Left lung (tissue), 10 donors: Measurements from ENCODE around the gene SECISBP2. TPM values are rescaled to one million over a fixed set of nuclear protein-coding genes. Genes with fewer than 3 reads are reported as not detected.

Source experiments
- ATAC-seq: fragments of 200-7000 bp; cut with Tn5 transposase; one replicate; pipeline ENCODE4 v1.9.1; 2020; ENCODE audit warnings: moderate library complexity
- DNase-seq, 4 donors: peaks; one replicate each; pipeline ENCODE4 v3.0.0-alpha.2; 2013 to 2020
- H3K27ac ChIP-seq, 2 donors: fragments of 200-600 bp; sonication (generic) in 1 of 2; one replicate each; pipeline versions ENCODE4 v1.5.0 to v1.8.0; 2020 to 2021
- H3K27me3 ChIP-seq, 2 donors: fragments of 200-600 bp; sonication (generic) in 1 of 2; one replicate each; pipeline versions ENCODE4 v1.5.0 to v1.8.0; 2020 to 2021
- H3K36me3 ChIP-seq, 2 donors: fragments of 200-600 bp; sonication (generic) in 1 of 2; one replicate each; pipeline versions ENCODE4 v1.5.0 to v1.8.0; 2020 to 2021
- H3K4me1 ChIP-seq, 2 donors: fragments of 200-600 bp; one replicate each; pipeline ENCODE4 v1.8.0; 2021
- H3K4me3 ChIP-seq, 2 donors: fragments of 200-600 bp; sonication (generic) in 1 of 2; one replicate each; pipeline versions ENCODE4 v1.5.0 to v1.8.0; 2020 to 2021; ENCODE audit warnings: mild to moderate bottlenecking in 1 of 2
- H3K9me3 ChIP-seq, 2 donors: fragments of 200-600 bp; sonication (generic) in 1 of 2; one replicate each; pipeline versions ENCODE4 v1.5.0 to v1.8.0; 2020 to 2021
- CTCF ChIP-seq, 2 donors: fragments of 200-600 bp; sonication (generic) in 1 of 2; IDR thresholded peaks; one replicate each; pipeline versions ENCODE4 v1.5.0 to v1.8.0; 2021; ENCODE audit warnings: antibody characterized with exemption in 2 of 2
- intact Hi-C, 2 donors: fragments of 100-400 bp; cut with DNase I; formaldehyde crosslinking; loops; one replicate each; pipeline versions ENCODE4 v1.11.2 to v1.14.2; 2022
- polyA plus RNA-seq, 6 donors: library from polyadenylated mRNA; unstranded; fragments of 120-200 nt; gene quantifications; one replicate each; pipeline ENCODE4 v1.2.1, GENCODE V29; 2013; ENCODE audit not compliant: insufficient read length in 6 of 6
- total RNA-seq, 2 donors: library from RNA; stranded (reverse); fragmentation: NEBNext Ultra II Directional; extraction: Animal tissue kit (Norgen Biotek cat#: 25700); gene quantifications; one replicate each; pipeline ENCODE4 v1.2.1, GENCODE V29; 2021
- donor health status: DM: no; HTN: yes; CAD: no.
- donor health status: DM: no; HTN: no; CAD: no.

SECISBP2 gene
- total and polyA plus RNA-seq, 8 donors, result 31.4 to 92.8 (median 89.3) TPM

- intact Hi-C loops, result no loop called here
- Histone ChIP-seq H3K9me3 (no peaks in the 10 kb centered on the region), H3K4me3 (no peak overlapping the region), H3K36me3 (peaks cover 0 to 55% of the 10 kb centered on the region in 2 donors), H3K4me1 (peaks cover 0 to 36% of the 10 kb centered on the region in 2 donors), H3K27ac (no peak overlapping the region), H3K27me3 (no peaks in the 10 kb centered on the region)
- no peak for ATAC-seq
- no peak for TF ChIP-seq CTCF (IDR thresholded peaks at IDR 0.05)
- no peak for DNase-seq
These were observed 7.4 kb downstream of the SECISBP2 start for GRCh38 chr9:89325733-89326132.

DNA sequence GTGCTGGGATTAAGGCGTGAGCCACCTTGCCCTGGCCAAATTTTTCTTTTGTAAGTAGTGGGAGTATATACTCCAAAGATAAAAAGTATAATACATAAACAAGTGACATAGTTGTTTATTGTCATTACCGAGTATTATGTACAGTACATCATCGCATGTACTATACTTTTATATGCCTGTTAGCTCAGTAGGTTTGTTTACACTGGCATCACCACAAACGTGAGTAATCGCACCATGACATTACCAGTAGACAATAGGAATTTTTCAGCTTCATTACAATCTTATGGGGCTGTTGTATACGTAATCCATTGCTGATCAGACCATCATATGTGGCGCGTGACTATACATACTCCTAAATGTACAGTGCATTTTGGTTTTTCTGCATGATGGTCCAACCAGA lies 9.8 kb downstream of the SECISBP2 start:
- Histone ChIP-seq H3K27ac (no peak overlapping the region), H3K36me3 (peaks cover 0 to 77% of the 10 kb centered on the region in 2 donors), H3K4me3 (no peak overlapping the region), H3K27me3 (no peaks in the 10 kb centered on the region), H3K4me1 (peaks cover 0 to 13% of the 10 kb centered on the region in 2 donors), H3K9me3 (no peaks in the 10 kb centered on the region)
- intact Hi-C loops, result no loop called here
- TF ChIP-seq CTCF (IDR thresholded peaks at IDR 0.05), result no peak
- DNase-seq, result no peak
- ATAC-seq, result no peak

DNA sequence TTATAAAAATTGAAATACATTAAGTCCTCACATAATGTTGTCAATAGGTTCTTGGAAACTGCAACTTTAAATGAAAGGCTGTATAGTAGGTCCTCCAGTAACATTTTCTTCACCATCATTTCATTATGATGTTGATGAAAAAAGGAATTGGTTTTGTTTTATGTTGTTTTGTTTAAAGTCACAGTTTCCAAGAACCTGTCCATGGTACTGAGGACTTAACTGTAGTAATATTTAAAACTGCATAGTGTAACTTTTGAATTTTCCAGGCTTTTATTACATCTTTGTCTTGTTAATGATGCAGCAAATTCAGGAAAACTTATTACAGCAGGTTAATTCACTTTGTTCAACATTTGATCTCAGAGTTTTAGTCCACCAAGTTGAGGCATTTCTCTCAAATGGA lies 11.6 kb downstream of the SECISBP2 start:
- Histone ChIP-seq H3K27me3 (no peaks in the 10 kb centered on the region), H3K36me3 (peaks cover 0 to 95% of the 10 kb centered on the region in 2 donors), H3K9me3 (no peaks in the 10 kb centered on the region), H3K4me1 (no peaks in the 10 kb centered on the region), H3K4me3 (no peak overlapping the region), H3K27ac (no peak overlapping the region)
- no peak for TF ChIP-seq CTCF (IDR thresholded peaks at IDR 0.05)
- intact Hi-C loops, result no loop called here
- DNase-seq (no peak), ATAC-seq (no peak)

GRCh38 chr9:89330513-89330912 lies 12.2 kb downstream of the SECISBP2 start:
- no peak for TF ChIP-seq CTCF (IDR thresholded peaks at IDR 0.05)
- DNase-seq, result no peak
- peaks cover 0 to 99% of the 10 kb centered on the region in 2 donors for H3K36me3 ChIP-seq
- H3K27me3 ChIP-seq, result no peaks in the 10 kb centered on the region
- intact Hi-C loops, result no loop called here
- H3K4me1 ChIP-seq, result no peaks in the 10 kb centered on the region
- no peaks in the 10 kb centered on the region for H3K9me3 ChIP-seq
- H3K27ac ChIP-seq, result no peak overlapping the region
- H3K4me3 ChIP-seq, result no peak overlapping the region
- no peak for ATAC-seq

DNA sequence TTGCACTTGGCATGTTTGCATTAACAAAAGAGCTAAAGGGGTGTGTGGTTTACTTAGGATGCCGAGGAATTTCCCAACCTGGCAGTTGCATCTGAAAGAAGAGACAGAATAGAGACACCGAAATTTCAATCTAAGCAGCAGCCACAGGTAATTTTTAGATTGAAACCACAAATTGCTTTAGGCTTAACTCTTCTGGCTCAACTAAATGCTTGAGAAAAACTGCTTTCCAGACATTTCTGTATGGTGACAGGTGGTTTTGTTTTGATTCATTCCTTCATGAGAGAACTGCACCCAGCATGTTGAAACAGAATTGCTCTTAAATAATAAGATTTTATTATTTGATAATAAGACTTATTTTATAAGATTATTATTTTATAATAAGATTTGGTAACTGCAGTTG lies 21.5 kb downstream of the SECISBP2 start:
- H3K36me3 ChIP-seq, result peaks cover 0 to 97% of the 10 kb centered on the region in 2 donors

More for the DNA sequence above, 21.5 kb downstream of the SECISBP2 start:
- H3K4me3 ChIP-seq, result no peak overlapping the region
- H3K27ac ChIP-seq, result no peak overlapping the region
- DNase-seq (no peak), ATAC-seq (no peak)
- no peaks in the 10 kb centered on the region for H3K27me3 ChIP-seq
- intact Hi-C loops, result no loop called here
- no peaks in the 10 kb centered on the region for H3K9me3 ChIP-seq
- no peaks in the 10 kb centered on the region for H3K4me1 ChIP-seq
- TF ChIP-seq CTCF (IDR thresholded peaks at IDR 0.05), result no peak
